Right lobe of liver (tissue), 6 donors: ENCODE measurements around the gene SFRP5. TPM values are rescaled to one million over a fixed set of nuclear protein-coding genes. Genes with fewer than 3 reads are reported as not detected.

Experiments used
- ATAC-seq, 4 donors: fragments of 200-7000 bp; cut with Tn5 transposase; one replicate each; pipeline ENCODE4 v1.9.1; 2020; ENCODE audit warnings: mild to moderate bottlenecking in 4 of 4, moderate library complexity in 4 of 4
- DNase-seq, 3 donors: peaks; one replicate each; pipeline ENCODE4 v3.0.0-alpha.2; 2020
- H3K27ac ChIP-seq, 3 donors: fragments of 200-600 bp; one replicate each; pipeline ENCODE4 v1.8.0; 2022
- H3K27me3 ChIP-seq, 2 donors: fragments of 200-600 bp; one replicate each; pipeline ENCODE4 v1.8.0; 2022
- H3K36me3 ChIP-seq, 4 donors: fragments of 200-600 bp; sonication (generic) in 1 of 4; one replicate each; pipeline versions ENCODE4 v1.5.1 to v1.8.0; 2017 to 2022; ENCODE audit warnings: control low read depth in 1 of 4
- H3K4me1 ChIP-seq, 4 donors: fragments of 200-600 bp; sonication (generic) in 1 of 4; one replicate each; pipeline versions ENCODE4 v1.5.1 to v1.8.0; 2017 to 2022; ENCODE audit warnings: control low read depth in 1 of 4
- H3K4me3 ChIP-seq, 3 donors: fragments of 200-600 bp; one replicate each; pipeline ENCODE4 v1.8.0; 2022
- H3K9me3 ChIP-seq, 4 donors: fragments of 200-600 bp; sonication (generic) in 1 of 4; one replicate each; pipeline versions ENCODE4 v1.5.1 to v1.8.0; 2017 to 2022; ENCODE audit warnings: control low read depth in 1 of 4
- POLR2A ChIP-seq: fragments of 450-650 bp; IDR thresholded peaks from one replicate; pipeline ENCODE4 v1.6.1; 2017; ENCODE audit warnings: antibody characterized with exemption, mild to moderate bottlenecking
- WGBS: methylation state at CpG from one replicate; pipeline ENCODE4 v1.1.6; 2018; ENCODE audit warnings: low coverage, low lambda C conversion rate; ENCODE audit not compliant: insufficient coverage; ENCODE audit errors: missing lambda C conversion rate; 5-methylcytosine and 5-hydroxymethylcytosine counted together
- intact Hi-C, 2 donors: fragments of 100-400 bp; cut with DNase I; formaldehyde crosslinking; loops; one replicate each; pipeline versions ENCODE4 v1.11.2 to v1.14.1; 2022
- total RNA-seq, 6 experiments: library from RNA; depleted of rRNA in 2 of 6; stranded (reverse); fragments of >200 nt in 2 of 6; fragmentation: NEBNext Ultra II Directional in 3 of 6; extraction: Animal tissue kit (Norgen Biotek cat#: 25700) in 3 of 6; gene quantifications; one replicate each; pipeline versions ENCODE4 v1.1.0 to v1.2.4, GENCODE V29; 2016 to 2023
- TF ChIP-seq, protein P1 (sequence below), 4 donors: fragments of 200-600 bp in 3 of 4; fragments of 450-650 bp in 1 of 4; IDR thresholded peaks; one replicate each; pipeline versions ENCODE4 v1.5.1 to v1.8.0; 2016 to 2022; ENCODE audit warnings: antibody characterized with exemption in 4 of 4, mild to moderate bottlenecking in 2 of 4
- donor health status: DM: no; HTN: yes; CAD: no.
- donor health status: DM: no; HTN: no; CAD: no.
- donor health status: DM: no; HTN: no; CAD: no.
- donor health status: DM: no; HTN: yes; CAD: no.
- donor health status: DM: no; HTN: yes; CAD: no.

The SFRP5 gene
- total RNA-seq, 6 experiments from 2014 or later, result 1.6 to 6.6 (median 4.5) TPM

DNA sequence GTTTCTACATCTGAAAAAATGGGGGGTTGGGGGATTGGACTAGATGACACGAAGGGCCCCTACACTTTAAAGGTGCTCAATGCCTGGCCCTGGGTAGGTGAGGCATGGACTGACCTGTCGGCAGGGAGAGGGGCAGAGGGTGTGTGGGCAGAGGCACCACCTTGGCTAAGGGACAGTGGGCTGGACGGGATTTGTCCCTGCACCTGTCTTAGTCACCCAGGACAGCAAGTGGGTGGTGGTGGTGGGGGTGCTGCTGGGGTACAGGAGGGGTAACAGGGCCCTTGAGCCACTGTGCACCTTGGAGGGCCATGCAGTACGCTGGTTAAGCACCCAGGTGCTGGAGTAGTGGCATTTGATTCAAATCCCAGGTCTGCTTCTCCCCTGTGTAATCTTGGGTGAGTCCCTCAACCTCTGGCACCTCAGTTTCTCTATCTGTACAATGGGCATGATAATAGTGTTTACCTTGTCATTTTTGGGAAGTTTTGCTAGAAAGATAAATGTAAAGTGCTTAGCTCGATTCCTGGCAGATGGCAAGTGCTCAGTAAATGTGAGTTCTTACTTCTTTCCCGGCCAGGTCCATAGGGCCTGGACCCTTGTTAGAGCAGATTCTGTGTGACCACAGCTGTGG is 18.1 kb upstream of the SFRP5 start:
- Histone ChIP-seq H3K9me3 (no peaks in the 10 kb centered on the region), H3K4me3 (no peak overlapping the region), H3K4me1 (no peaks in the 10 kb centered on the region), H3K36me3 (no peaks in the 10 kb centered on the region), H3K27ac (no peak overlapping the region), H3K27me3 (no peaks in the 10 kb centered on the region)
- TF ChIP-seq, protein P1, sequence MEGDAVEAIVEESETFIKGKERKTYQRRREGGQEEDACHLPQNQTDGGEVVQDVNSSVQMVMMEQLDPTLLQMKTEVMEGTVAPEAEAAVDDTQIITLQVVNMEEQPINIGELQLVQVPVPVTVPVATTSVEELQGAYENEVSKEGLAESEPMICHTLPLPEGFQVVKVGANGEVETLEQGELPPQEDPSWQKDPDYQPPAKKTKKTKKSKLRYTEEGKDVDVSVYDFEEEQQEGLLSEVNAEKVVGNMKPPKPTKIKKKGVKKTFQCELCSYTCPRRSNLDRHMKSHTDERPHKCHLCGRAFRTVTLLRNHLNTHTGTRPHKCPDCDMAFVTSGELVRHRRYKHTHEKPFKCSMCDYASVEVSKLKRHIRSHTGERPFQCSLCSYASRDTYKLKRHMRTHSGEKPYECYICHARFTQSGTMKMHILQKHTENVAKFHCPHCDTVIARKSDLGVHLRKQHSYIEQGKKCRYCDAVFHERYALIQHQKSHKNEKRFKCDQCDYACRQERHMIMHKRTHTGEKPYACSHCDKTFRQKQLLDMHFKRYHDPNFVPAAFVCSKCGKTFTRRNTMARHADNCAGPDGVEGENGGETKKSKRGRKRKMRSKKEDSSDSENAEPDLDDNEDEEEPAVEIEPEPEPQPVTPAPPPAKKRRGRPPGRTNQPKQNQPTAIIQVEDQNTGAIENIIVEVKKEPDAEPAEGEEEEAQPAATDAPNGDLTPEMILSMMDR (IDR thresholded peaks at IDR 0.05), result no peak
- TF ChIP-seq POLR2A, result no peak
- DNase-seq (no peak), ATAC-seq (no peak)
- WGBS, result 45% methylated on average over 3 of the region's 6 CpGs
- intact Hi-C loops, result loop anchor here in 1 of 2 donors (5.0 kb wide), 1 partner anchor 77 kb away; no protein-coding TSS in a partner anchor

DNA sequence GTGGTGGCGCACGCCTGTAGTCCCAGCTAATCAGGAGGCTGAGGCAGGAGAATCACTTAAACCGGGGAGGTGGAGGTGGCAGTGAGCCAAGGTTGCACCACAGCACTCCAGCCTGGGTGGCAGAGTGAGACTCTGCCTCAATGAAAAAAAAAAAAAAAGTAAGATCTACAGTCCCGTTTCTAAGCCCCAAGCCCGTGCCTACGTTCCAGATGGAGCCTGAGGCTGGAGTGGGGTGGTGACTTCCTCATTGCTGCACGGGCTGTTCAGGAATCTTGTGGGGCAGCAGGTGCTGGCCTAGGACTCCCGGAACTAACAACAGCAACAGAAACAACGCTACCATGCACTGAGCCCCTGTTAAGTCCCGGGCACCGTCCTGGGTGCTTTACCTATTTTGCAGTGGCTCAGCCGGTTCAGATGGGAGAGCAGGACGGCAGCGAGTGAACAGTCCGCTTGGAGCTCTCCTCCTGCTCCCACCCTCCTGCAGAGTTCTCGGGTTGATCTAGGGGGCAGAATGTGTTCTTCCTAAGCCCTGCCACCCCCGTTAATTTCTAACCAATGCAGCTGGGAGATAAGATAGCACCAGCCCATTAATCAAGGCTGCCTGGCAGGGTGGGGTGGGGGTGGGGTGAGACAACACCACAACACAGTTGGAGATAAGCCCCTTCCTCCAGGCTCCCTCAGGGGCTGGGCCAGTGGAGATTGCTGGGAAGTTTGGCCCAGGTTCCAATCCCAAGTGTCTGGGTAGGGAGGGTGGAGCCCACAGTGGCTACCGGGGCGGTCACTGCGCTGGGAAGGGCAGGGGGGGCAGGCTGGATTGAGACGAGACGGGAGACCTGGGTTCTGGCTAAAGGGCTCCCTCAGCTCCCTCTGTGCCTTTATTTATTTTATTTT is 17.0 kb upstream of the SFRP5 start:
- 9% methylated on average over 6 of the region's 22 CpGs for WGBS
- intact Hi-C loops, result no loop called here
- TF ChIP-seq POLR2A, result no peak
- no peaks in the 10 kb centered on the region for H3K9me3 ChIP-seq
- H3K4me3 ChIP-seq, result no peak overlapping the region
- DNase-seq, result peak in 2 of 3 donors; percentile 40 to 58
- ATAC-seq, result peak; percentile 49 to 66 (median 61)
- no peaks in the 10 kb centered on the region for H3K27me3 ChIP-seq
- H3K4me1 ChIP-seq, result no peaks in the 10 kb centered on the region
- no peaks in the 10 kb centered on the region for H3K36me3 ChIP-seq
- no peak overlapping the region for H3K27ac ChIP-seq

DNA sequence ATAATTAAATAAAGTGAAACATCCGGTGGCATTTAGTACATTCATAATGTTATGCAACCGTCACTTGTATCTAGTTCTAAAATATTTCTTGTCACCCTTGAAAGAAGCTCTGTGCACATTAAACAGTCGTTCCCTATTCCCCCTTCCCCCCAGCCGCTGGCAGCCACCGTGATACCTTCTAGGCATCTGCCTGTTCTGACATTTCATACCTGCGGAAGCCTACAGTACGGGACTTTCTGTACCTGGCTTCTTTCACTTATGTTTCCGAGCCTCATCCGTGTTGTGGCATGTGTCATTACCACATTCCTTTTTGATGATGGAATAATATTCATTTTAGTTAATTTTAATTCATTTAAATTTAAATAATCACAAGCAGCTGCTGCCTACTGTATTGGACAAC is 13.9 kb upstream of the SFRP5 start:
- Histone ChIP-seq H3K27ac (no peak overlapping the region), H3K27me3 (no peaks in the 10 kb centered on the region), H3K4me3 (no peak overlapping the region), H3K4me1 (peaks cover 0 to 11% (median 0%) of the 10 kb centered on the region in 4 donors), H3K9me3 (no peaks in the 10 kb centered on the region), H3K36me3 (no peaks in the 10 kb centered on the region)
- peak in 1 of 3 donors; percentile 7 for DNase-seq
- intact Hi-C loops, result no loop called here
- 71% methylated on average over 9 of the region's 9 CpGs for WGBS
- no peak for TF ChIP-seq POLR2A
- TF ChIP-seq, protein P1 (IDR thresholded peaks at IDR 0.05), result no peak
- ATAC-seq, result no peak

DNA sequence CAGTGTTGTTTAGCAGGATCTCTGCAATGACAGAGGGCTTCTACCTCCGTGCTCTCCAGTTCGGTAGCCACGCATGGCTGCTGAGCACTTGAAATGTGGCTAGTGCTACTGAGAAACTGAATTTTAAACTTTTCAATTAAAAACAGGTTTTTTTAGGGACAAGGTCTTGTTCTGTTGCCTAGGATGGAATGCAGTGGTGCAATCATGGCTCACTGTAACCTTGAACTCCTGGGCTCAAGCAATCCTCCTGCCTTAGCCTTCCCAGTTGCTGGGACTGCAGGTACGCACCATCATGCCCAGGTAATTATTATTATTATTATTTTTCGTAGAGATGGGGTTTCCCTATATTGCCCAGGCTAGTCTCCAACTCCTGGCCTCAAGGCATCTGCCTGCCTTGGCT is 13.4 kb upstream of the SFRP5 start:
- DNase-seq, result peak in 1 of 3 donors; percentile 5
- WGBS, result 75% methylated on average over 5 of the region's 5 CpGs
- Histone ChIP-seq H3K36me3 (no peaks in the 10 kb centered on the region), H3K4me1 (peaks cover 0 to 11% (median 0%) of the 10 kb centered on the region in 4 donors), H3K9me3 (no peaks in the 10 kb centered on the region), H3K4me3 (no peak overlapping the region), H3K27me3 (no peaks in the 10 kb centered on the region), H3K27ac (no peak overlapping the region)
- no peak for ATAC-seq
- no peak for TF ChIP-seq POLR2A
- TF ChIP-seq, protein P1 (IDR thresholded peaks at IDR 0.05), result no peak
- intact Hi-C loops, result no loop called here
